Panc1 (cell line): Measurements from ENCODE around the gene MALSU1.

Experiments
- CTCF ChIP-seq: fragments of 450-650 bp; IDR thresholded peaks from 2 replicates; pipeline ENCODE4 v1.5.1; 2017; ENCODE audit warnings: mild to moderate bottlenecking
- POLR2AphosphoS5 ChIP-seq: IDR thresholded peaks from 2 replicates; pipeline ENCODE4 v1.6.1; 2012; ENCODE audit warnings: mild to moderate bottlenecking, low read depth, low read length, moderate library complexity
- REST ChIP-seq, 2 experiments: IDR thresholded peaks; 2 replicates each; pipeline ENCODE4 v1.6.1; 2011 to 2012; ENCODE audit warnings: low read depth in 2 of 2, control low read depth in 1 of 2, low read length in 1 of 2, mild to moderate bottlenecking in 1 of 2, moderate library complexity in 1 of 2; ENCODE audit not compliant: insufficient read depth in 1 of 2
- SIN3A ChIP-seq: IDR thresholded peaks from 2 replicates; pipeline ENCODE4 v1.6.1; 2012; ENCODE audit warnings: low read depth, mild to moderate bottlenecking, low read length, moderate library complexity, borderline replicate concordance; ENCODE audit not compliant: insufficient read depth

GRCh38 chr7:23298885-23299769 is at the start of gene MALSU1:
- TF ChIP-seq CTCF (no peak), REST (IDR thresholded peaks at IDR 0.05; ENCODE audit: insufficient read depth in 1 of 2, low read depth in 2 of 2, low read length in 1 of 2) (no peak), POLR2AphosphoS5 (peak; percentile 96), SIN3A (peak; percentile 96)
